Measurements from ENCODE around the gene PLGRKT. TPM values are rescaled to one million over a fixed set of nuclear protein-coding genes. Genes with fewer than 3 reads are reported as not detected.

Gene PLGRKT
- total RNA-seq, 2 donors from 2014 or later = 21.0 to 31.1 TPM

- H3K27me3 ChIP-seq (ENCODE audit: control insufficient read depth, insufficient read depth, low read length, poor library complexity, severe bottlenecking) = peaks cover 13% of the 10 kb centered on the region
- no peak overlapping the region for H3K9ac ChIP-seq (ENCODE audit: extremely low read depth, low read length, poor library complexity, severe bottlenecking)
- peaks cover 28% of the 10 kb centered on the region for H3K27me3 Mint-ChIP-seq (ENCODE audit: insufficient read depth)
- H3K4me3 Mint-ChIP-seq = no peak overlapping the region
- TF ChIP-seq, protein P1, sequence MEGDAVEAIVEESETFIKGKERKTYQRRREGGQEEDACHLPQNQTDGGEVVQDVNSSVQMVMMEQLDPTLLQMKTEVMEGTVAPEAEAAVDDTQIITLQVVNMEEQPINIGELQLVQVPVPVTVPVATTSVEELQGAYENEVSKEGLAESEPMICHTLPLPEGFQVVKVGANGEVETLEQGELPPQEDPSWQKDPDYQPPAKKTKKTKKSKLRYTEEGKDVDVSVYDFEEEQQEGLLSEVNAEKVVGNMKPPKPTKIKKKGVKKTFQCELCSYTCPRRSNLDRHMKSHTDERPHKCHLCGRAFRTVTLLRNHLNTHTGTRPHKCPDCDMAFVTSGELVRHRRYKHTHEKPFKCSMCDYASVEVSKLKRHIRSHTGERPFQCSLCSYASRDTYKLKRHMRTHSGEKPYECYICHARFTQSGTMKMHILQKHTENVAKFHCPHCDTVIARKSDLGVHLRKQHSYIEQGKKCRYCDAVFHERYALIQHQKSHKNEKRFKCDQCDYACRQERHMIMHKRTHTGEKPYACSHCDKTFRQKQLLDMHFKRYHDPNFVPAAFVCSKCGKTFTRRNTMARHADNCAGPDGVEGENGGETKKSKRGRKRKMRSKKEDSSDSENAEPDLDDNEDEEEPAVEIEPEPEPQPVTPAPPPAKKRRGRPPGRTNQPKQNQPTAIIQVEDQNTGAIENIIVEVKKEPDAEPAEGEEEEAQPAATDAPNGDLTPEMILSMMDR (conservative IDR thresholded peaks at IDR 0.05) = no peak
- no peak overlapping the region for H3K27ac Mint-ChIP-seq
- H3K36me3 ChIP-seq (ENCODE audit: control insufficient read depth, insufficient read depth, low read length) = no peaks in the 10 kb centered on the region
- 82 to 100% methylated on average over 1 to 2 of the region's 2 CpGs for WGBS, 2 experiments (ENCODE audit: insufficient coverage in 1 of 2, insufficient read length in 1 of 2)
- no peak overlapping the region for H3K4me3 ChIP-seq (ENCODE audit: low read length)
- no peaks in the 10 kb centered on the region for H3K9me3 ChIP-seq (ENCODE audit: control insufficient read depth, low read length)
- no peak for DNase-seq
- H3K9me3 Mint-ChIP-seq = no peaks in the 10 kb centered on the region
- H3K27ac ChIP-seq (ENCODE audit: low read depth, low read length) = no peak overlapping the region
- no peaks in the 10 kb centered on the region for H3K4me1 ChIP-seq (ENCODE audit: control insufficient read depth, insufficient read depth, low read length)
- no peaks in the 10 kb centered on the region for H3K36me3 Mint-ChIP-seq (ENCODE audit: low read depth)
- H3K4me1 Mint-ChIP-seq = peaks cover 3% of the 10 kb centered on the region
Measured at GRCh38 chr9:5448016-5448415, 10.3 kb upstream of the PLGRKT start.

DNA sequence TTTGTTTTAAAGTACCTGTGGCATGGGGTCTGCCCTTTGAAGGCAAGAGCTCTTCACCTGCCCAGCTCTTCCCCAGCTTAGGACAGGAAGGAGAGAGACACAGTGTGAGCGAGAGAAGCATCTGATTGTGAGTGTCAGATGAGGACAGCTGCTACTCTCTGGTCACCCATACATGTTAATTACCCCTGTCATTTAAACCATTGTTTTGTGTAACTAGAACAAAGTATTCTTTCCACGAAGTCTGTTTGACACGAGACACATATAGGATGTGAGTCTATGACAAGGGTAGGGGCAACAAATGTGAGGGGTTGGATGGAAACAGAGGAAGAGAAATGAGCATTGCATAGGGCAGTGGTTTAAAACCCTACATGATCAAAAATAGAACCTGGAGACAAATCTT, 9.6 kb upstream of the PLGRKT start:
- H3K4me3 ChIP-seq (ENCODE audit: low read length) = no peak overlapping the region
- TF ChIP-seq, protein P1 (conservative IDR thresholded peaks at IDR 0.05) = no peak
- DNase-seq = no peak
- no peak overlapping the region for H3K9ac ChIP-seq (ENCODE audit: extremely low read depth, low read length, poor library complexity, severe bottlenecking)
- no peaks in the 10 kb centered on the region for H3K9me3 Mint-ChIP-seq
- no peaks in the 10 kb centered on the region for H3K4me1 ChIP-seq (ENCODE audit: control insufficient read depth, insufficient read depth, low read length)
- H3K27me3 Mint-ChIP-seq (ENCODE audit: insufficient read depth) = peaks cover 28% of the 10 kb centered on the region
- no peaks in the 10 kb centered on the region for H3K36me3 ChIP-seq (ENCODE audit: control insufficient read depth, insufficient read depth, low read length)
- H3K27me3 ChIP-seq (ENCODE audit: control insufficient read depth, insufficient read depth, low read length, poor library complexity, severe bottlenecking) = peaks cover 13% of the 10 kb centered on the region
- 89 to 100% methylated on average over 1 to 3 of the region's 3 CpGs for WGBS, 2 experiments (ENCODE audit: insufficient coverage in 1 of 2, insufficient read length in 1 of 2)
- H3K9me3 ChIP-seq (ENCODE audit: control insufficient read depth, low read length) = no peaks in the 10 kb centered on the region
- H3K4me1 Mint-ChIP-seq = peaks cover 3% of the 10 kb centered on the region
- H3K4me3 Mint-ChIP-seq = no peak overlapping the region
- H3K36me3 Mint-ChIP-seq (ENCODE audit: low read depth) = no peaks in the 10 kb centered on the region
- H3K27ac ChIP-seq (ENCODE audit: low read depth, low read length) = no peak overlapping the region
- H3K27ac Mint-ChIP-seq = no peak overlapping the region

GRCh38 chr9:5446451-5447236, 8.9 kb upstream of the PLGRKT start:
- TF ChIP-seq, protein P1 (conservative IDR thresholded peaks at IDR 0.05) = no peak
- Mint-ChIP-seq H3K36me3 (ENCODE audit: low read depth) (no peaks in the 10 kb centered on the region), H3K9me3 (no peaks in the 10 kb centered on the region), H3K4me1 (peaks cover 3% of the 10 kb centered on the region), H3K4me3 (no peak overlapping the region), H3K27ac (no peak overlapping the region), H3K27me3 (ENCODE audit: insufficient read depth) (peaks cover 26% of the 10 kb centered on the region)
- peaks cover 13% of the 10 kb centered on the region for H3K27me3 ChIP-seq (ENCODE audit: control insufficient read depth, insufficient read depth, low read length, poor library complexity, severe bottlenecking)
- no peaks in the 10 kb centered on the region for H3K36me3 ChIP-seq (ENCODE audit: control insufficient read depth, insufficient read depth, low read length)
- H3K4me3 ChIP-seq (ENCODE audit: low read length) = no peak overlapping the region
- H3K4me1 ChIP-seq (ENCODE audit: control insufficient read depth, insufficient read depth, low read length) = no peaks in the 10 kb centered on the region
- no peak overlapping the region for H3K27ac ChIP-seq (ENCODE audit: low read depth, low read length)
- H3K9me3 ChIP-seq (ENCODE audit: control insufficient read depth, low read length) = no peaks in the 10 kb centered on the region
- no peak overlapping the region for H3K9ac ChIP-seq (ENCODE audit: extremely low read depth, low read length, poor library complexity, severe bottlenecking)
- DNase-seq = no peak
- 85 to 92% methylated on average over 2 to 3 of the region's 3 CpGs for WGBS, 2 experiments (ENCODE audit: insufficient coverage in 1 of 2, insufficient read length in 1 of 2)

All from endodermal cell (in vitro differentiated cells).